Small intestine (tissue), 7 donors: ENCODE data around the gene INPP4A. TPM values are rescaled to one million over a fixed set of nuclear protein-coding genes. Genes with fewer than 3 reads are reported as not detected.

Experiments used
- DNase-seq, 2 donors: peaks; one replicate each; pipeline versions ENCODE4 v3.0.0 to v3.0.0-alpha.2; 2013
- FAIRE-seq: peaks from 2 replicates; lab custom pipeline; 2012; peaks lifted over from hg19 to GRCh38; lab: Jason Lieb, UNC
- H3K27ac ChIP-seq, 3 donors: one replicate each; pipeline ENCODE4 v1.5.1; 2013; ENCODE audit warnings: low read length in 2 of 3, mild to moderate bottlenecking in 2 of 3, control low read depth in 1 of 3, inconsistent platforms in 1 of 3, low read depth in 1 of 3, moderate library complexity in 1 of 3
- H3K27me3 ChIP-seq, 3 donors: one replicate each; pipeline ENCODE4 v1.6.1; 2013; ENCODE audit warnings: low read length in 3 of 3, inconsistent platforms in 1 of 3; ENCODE audit not compliant: control insufficient read depth in 3 of 3, insufficient read depth in 3 of 3
- H3K36me3 ChIP-seq, 3 donors: one replicate each; pipeline ENCODE4 v1.6.1; 2013; ENCODE audit warnings: low read length in 3 of 3, inconsistent platforms in 1 of 3, low read depth in 1 of 3, mild to moderate bottlenecking in 1 of 3, moderate library complexity in 1 of 3; ENCODE audit not compliant: control insufficient read depth in 3 of 3, insufficient read depth in 2 of 3
- H3K4me1 ChIP-seq, 3 donors: one replicate each; pipeline ENCODE4 v1.6.1; 2013; ENCODE audit warnings: low read length in 2 of 3, inconsistent platforms in 1 of 3, low read depth in 1 of 3, mild to moderate bottlenecking in 1 of 3, moderate library complexity in 1 of 3; ENCODE audit not compliant: control insufficient read depth in 3 of 3, insufficient read depth in 2 of 3
- H3K4me3 ChIP-seq, 3 donors: one replicate each; pipeline ENCODE4 v1.5.1; 2013; ENCODE audit warnings: low read length in 3 of 3, control low read depth in 1 of 3, inconsistent platforms in 1 of 3, low read depth in 1 of 3, mild to moderate bottlenecking in 1 of 3, moderate library complexity in 1 of 3
- H3K9me3 ChIP-seq, 2 donors: one replicate each; pipeline ENCODE4 v1.6.1; 2013; ENCODE audit warnings: low read depth in 1 of 2, low read length in 1 of 2; ENCODE audit not compliant: control insufficient read depth in 2 of 2, insufficient read depth in 1 of 2
- WGBS, 3 donors: extraction: QIAGEN DNeasy Blood & Tissue Kit; methylation state at CpG; one replicate each; pipeline ENCODE4 v1.1.7; 2013; 5-methylcytosine and 5-hydroxymethylcytosine counted together
- polyA plus RNA-seq, 4 donors: library from polyadenylated mRNA; stranded (reverse) in 3 of 4; unstranded in 1 of 4; fragments of 200-250 nt in 3 of 4; fragments of 120-200 nt in 1 of 4; gene quantifications; one replicate each; pipeline versions ENCODE4 v1.2.1 to v1.2.3, GENCODE V29; 2013
- donor health status: healthy with polysubstance abuse.
- donor health status: control.
- donor health status: control.
- donor health status: Bipolar disorder and iron deficiency.
- donor health status: healthy.

Gene INPP4A
- polyA plus RNA-seq, 4 donors: 1.6 to 8.3 (median 4.1) TPM

DNA sequence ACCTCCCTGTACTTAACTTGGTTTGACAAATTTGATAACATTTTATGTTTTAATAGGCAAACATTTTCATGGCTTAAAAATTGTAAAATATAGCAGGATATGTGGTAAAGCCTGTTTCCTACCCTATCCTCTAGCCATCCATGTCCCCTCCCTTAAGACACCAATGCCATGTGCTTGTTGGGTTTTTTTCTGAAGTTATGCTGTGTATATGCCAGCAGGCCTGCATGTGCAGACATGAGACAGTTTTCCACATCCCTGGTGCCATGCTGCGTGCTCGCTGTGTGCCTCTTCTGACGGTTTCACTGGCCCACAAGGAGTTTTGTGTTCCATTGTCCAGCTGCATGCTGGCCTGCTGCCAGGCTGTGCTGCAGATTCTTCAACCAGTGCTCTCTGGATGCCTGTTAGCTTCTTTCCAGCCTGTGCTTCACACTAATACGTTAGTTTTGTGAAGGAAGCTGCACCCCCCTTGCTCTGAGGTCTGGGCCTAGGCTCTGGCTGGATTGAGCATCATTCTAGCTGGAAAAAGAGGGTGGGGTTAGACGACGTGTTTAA, 16.9 kb downstream of the INPP4A start:
- DNase-seq (no peak), FAIRE-seq (no peak)
- no peak overlapping the region for H3K4me3 ChIP-seq
- peaks cover 0 to 8% (median 6%) of the 10 kb centered on the region in 3 donors for H3K4me1 ChIP-seq
- peaks cover 0 to 2% (median 0%) of the 10 kb centered on the region in 3 donors for H3K36me3 ChIP-seq
- H3K27me3 ChIP-seq: no peaks in the 10 kb centered on the region
- peak overlapping the region in 2 of 3 donors; percentile 9 to 28 for H3K27ac ChIP-seq
- H3K9me3 ChIP-seq: no peaks in the 10 kb centered on the region
- WGBS, 3 donors: 67 to 85% (median 83%) methylated on average over 6 of the region's 6 CpGs

DNA sequence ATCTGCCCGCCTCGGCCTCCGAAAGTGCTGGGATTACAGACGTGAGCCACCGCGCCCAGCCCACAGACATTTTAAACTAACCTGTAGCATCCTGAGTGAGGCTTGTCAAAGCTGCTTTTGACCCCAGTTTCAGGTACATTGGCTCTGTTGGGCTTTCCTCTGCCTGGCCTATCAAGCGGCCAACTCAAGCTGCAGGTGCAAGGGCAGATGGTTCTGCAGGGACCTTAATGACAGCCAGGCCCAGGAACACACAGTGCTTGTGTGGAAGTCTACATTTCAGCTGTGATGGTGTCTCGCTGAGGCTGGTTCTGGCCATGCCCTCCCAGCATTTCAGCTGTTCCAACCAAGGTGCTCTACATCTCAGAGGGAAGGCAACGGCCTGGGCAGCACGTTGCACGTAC, 18.4 kb downstream of the INPP4A start:
- Histone ChIP-seq H3K27ac (peak overlapping the region in 2 of 3 donors; percentile 37 to 91), H3K4me3 (no peak overlapping the region), H3K27me3 (no peaks in the 10 kb centered on the region), H3K4me1 (peaks cover 0 to 8% (median 5%) of the 10 kb centered on the region in 3 donors), H3K9me3 (no peaks in the 10 kb centered on the region), H3K36me3 (peaks cover 0 to 2% (median 0%) of the 10 kb centered on the region in 3 donors)
- no peak for FAIRE-seq
- WGBS, 3 donors: 78 to 97% (median 89%) methylated on average over 11 of the region's 11 CpGs
- no peak for DNase-seq

DNA sequence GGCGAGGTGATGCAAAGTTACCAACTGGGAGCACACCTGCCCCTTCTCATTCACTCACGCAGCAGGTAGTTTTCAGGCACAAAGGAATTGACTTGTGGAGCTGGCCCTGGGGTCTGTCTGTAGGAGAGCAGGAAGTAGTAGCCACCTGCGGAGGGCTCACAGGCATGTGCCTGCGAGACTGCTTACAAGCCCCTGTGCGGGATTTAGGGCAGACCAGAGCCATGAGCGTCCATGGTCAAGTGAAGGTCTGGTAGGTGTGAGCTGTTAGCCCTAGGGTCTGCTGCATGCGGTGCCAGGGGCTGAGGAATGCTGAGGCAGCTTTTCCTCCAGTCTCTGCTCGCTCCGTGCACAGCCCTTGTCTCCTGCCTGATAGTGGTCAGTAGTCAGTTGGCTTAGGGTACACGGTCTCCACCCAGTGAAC, 18.9 kb downstream of the INPP4A start:
- Histone ChIP-seq H3K27ac (peak overlapping the region in 2 of 3 donors; percentile 37 to 91), H3K36me3 (peaks cover 0 to 2% (median 0%) of the 10 kb centered on the region in 3 donors), H3K4me1 (peaks cover 0 to 8% (median 4%) of the 10 kb centered on the region in 3 donors), H3K4me3 (no peak overlapping the region), H3K27me3 (no peaks in the 10 kb centered on the region), H3K9me3 (no peaks in the 10 kb centered on the region)
- no peak for DNase-seq
- FAIRE-seq: no peak
- 74 to 89% (median 78%) methylated on average over 10 of the region's 10 CpGs for WGBS, 3 donors

DNA sequence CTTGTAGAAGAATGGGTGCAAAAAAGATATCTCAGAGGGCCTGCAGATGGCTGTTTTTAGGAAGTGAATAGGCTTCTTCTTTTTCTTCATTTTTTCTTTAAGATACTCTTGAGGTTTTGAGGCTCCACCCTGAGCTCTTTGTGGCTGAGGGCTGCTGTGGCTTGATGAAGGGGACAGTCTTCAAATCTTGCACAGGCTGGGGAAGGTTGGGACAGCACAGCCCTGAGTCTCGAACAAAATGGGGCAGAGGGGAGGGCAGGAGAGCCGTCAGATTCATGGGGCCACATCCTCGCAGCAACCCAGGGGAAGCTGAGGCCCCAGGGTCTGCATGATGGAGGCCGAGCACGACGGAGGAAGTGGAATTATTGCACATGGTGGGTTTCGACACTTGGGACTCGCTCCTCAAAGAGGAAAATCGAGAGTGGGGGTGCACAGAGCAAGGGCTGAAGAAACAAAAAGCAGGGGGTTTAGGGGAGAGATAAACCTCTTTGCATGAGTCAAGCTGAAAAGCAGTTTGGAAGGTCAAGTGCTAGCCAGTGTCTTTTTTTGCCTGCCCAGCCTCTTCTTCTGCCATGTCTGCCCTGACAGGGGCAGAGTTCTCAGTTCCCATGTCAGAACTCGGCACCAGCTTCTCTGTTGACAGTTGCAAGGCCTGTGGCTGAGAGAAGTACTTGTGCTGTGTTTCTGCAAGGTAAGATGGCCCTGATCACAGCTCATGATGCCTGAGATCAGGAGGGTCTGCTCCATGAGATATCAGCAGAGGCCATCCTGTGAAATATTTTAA, 19.5 kb downstream of the INPP4A start:
- 63 to 82% (median 71%) methylated on average over 10 of the region's 10 CpGs for WGBS, 3 donors
- Histone ChIP-seq H3K4me1 (peaks cover 0 to 8% (median 4%) of the 10 kb centered on the region in 3 donors), H3K27me3 (no peaks in the 10 kb centered on the region), H3K27ac (peak overlapping the region in 2 of 3 donors; percentile 72 to 91), H3K9me3 (no peaks in the 10 kb centered on the region), H3K36me3 (peaks cover 0 to 2% (median 0%) of the 10 kb centered on the region in 3 donors), H3K4me3 (no peak overlapping the region)
- DNase-seq (peak in 1 of 2 donors; percentile 55), FAIRE-seq (no peak)

DNA sequence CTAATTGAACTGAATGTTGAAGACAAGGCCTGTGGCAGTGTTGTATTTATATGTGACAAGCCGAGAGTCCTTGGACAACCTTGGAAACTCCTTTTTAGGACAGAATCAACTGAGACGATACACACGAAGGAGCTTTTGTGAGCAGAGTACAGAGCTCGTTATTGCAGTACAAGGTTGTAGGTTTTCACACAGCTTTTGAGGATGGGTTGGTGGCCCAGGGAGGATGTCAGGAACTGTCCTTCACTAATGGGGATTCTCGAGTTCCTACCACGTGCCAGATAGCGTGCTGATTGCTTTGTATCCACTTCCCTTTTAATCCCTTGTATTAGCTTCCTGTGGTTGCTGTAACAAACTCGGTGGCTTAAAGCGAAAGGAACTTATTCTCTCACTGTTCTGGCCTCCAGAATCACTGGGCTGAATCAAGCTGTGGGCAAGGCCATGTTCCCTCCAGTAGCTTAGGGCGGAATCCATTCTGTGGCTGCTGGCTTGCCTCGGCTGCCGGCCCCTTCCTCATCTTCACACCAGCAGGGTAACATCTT, 20.2 kb downstream of the INPP4A start:
- H3K4me1 ChIP-seq: peaks cover 0 to 5% (median 4%) of the 10 kb centered on the region in 3 donors
- H3K36me3 ChIP-seq: peaks cover 0 to 4% (median 0%) of the 10 kb centered on the region in 3 donors
- WGBS, 3 donors: 58 to 74% (median 59%) methylated on average over 12 of the region's 12 CpGs
- DNase-seq (peak in 1 of 2 donors; percentile 46), FAIRE-seq (no peak)
- no peaks in the 10 kb centered on the region for H3K9me3 ChIP-seq
- H3K27me3 ChIP-seq: no peaks in the 10 kb centered on the region
- peak overlapping the region in 2 of 3 donors; percentile 72 to 91 for H3K27ac ChIP-seq
- H3K4me3 ChIP-seq: no peak overlapping the region

DNA sequence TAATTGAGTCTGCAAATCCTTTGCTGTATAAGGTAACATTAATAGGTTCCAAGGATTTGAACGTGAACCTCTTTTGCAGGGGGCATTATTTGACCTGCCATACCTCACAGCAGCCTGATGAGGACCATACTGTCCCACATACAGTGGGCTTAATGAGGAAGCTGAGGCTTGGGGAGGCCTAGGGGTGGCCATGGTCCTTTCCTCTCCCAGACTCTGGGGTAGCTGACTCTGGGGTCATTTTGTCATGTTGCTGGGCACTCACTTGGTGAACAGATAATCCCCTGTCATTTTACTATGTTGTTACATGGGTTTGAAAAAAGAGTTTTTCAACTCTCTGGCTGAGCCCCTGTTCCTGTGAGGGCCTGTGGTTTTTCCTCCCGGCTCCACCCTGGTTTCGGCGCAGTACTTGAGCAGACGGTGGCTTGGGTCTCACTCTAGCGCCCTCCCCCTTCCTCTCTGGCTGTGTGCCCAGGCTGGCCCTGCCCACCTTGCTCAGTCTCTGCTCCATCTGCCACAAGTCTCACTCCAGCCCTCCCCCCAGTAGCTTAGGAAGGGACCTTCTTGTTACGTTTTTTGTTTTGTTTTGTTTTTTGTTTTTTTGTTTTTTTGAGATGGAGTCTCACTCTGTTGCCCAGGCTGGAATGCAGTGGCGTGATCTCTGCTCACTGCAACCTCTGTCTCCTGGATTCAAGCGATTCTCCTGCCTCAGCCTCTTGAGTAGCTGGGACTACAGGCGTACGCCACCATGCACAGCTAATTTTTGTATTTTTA, 21.0 kb downstream of the INPP4A start:
- WGBS, 3 donors: 35 to 40% (median 39%) methylated on average over 11 of the region's 11 CpGs
- Histone ChIP-seq H3K4me3 (no peak overlapping the region), H3K9me3 (no peaks in the 10 kb centered on the region), H3K4me1 (peaks cover 0 to 5% (median 0%) of the 10 kb centered on the region in 3 donors), H3K36me3 (peaks cover 0 to 10% (median 0%) of the 10 kb centered on the region in 3 donors), H3K27me3 (no peaks in the 10 kb centered on the region), H3K27ac (peak overlapping the region; percentile 17 to 91 (median 72))
- no peak for FAIRE-seq
- peak; percentile 44 to 66 for DNase-seq

DNA sequence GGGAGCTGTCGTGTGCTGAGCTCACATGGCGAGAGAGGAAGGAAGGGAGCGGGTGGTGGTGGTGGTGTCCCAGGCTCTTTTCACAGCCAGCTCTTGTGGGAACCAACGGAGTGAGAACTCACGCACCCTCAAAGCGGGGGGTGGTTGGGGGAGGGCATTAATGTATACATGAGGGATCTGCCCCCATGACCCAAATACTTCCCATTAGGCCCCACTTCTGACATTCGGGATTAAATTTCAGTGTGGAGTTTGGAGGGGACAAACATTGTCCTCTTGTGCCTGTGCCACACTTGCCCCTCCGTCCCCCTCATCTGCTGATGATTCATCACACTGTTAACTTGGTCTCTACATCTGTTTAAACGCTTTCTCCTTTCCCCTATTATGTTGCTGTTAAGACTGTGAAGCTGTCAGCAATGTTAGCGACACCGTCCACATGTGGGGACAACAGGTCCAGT, 22.5 kb downstream of the INPP4A start:
- Histone ChIP-seq H3K4me3 (no peak overlapping the region), H3K27me3 (no peaks in the 10 kb centered on the region), H3K9me3 (no peaks in the 10 kb centered on the region), H3K27ac (peak overlapping the region in 2 of 3 donors; percentile 45 to 53), H3K4me1 (peaks cover 0 to 5% (median 3%) of the 10 kb centered on the region in 3 donors), H3K36me3 (peaks cover 0 to 8% (median 0%) of the 10 kb centered on the region in 3 donors)
- no peak for FAIRE-seq
- whole genome bisulfite sequencing, 3 donors: 84 to 93% (median 85%) methylated on average over 11 of the region's 11 CpGs
- no peak for DNase-seq

DNA sequence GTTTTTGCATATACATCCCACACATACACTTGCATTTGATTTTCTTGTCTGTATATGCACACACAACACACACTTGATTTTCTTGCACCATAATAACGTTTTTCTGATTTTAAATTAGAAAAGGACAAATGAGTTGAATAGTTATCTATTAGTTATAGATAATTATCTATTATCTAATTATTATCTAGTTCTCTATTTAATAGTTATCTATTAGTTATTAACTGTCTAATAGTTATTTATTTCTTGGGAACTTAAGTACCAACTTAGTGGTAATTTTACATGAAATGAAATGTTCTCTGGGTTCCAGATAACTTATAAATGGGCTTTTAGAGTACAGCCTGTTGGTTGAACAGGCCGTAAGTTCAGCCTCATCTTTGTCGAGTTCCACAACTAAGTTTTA, 23.0 kb downstream of the INPP4A start:
- H3K4me3 ChIP-seq: no peak overlapping the region
- H3K9me3 ChIP-seq: no peaks in the 10 kb centered on the region
- 74 to 85% (median 84%) methylated on average over 3 of the region's 3 CpGs for WGBS, 3 donors
- peaks cover 0 to 8% (median 0%) of the 10 kb centered on the region in 3 donors for H3K36me3 ChIP-seq
- peaks cover 0 to 6% (median 5%) of the 10 kb centered on the region in 3 donors for H3K4me1 ChIP-seq
- DNase-seq: no peak
- no peaks in the 10 kb centered on the region for H3K27me3 ChIP-seq
- no peak overlapping the region for H3K27ac ChIP-seq
- FAIRE-seq: no peak
